ENCODE results near the gene RAB11FIP3.
"Not testable (repeated sequence)": the region's sequence is repeated elsewhere in the genome, so short reads cannot be mapped to it uniquely, and the experiment has no call there.

Gene RAB11FIP3, protein sequence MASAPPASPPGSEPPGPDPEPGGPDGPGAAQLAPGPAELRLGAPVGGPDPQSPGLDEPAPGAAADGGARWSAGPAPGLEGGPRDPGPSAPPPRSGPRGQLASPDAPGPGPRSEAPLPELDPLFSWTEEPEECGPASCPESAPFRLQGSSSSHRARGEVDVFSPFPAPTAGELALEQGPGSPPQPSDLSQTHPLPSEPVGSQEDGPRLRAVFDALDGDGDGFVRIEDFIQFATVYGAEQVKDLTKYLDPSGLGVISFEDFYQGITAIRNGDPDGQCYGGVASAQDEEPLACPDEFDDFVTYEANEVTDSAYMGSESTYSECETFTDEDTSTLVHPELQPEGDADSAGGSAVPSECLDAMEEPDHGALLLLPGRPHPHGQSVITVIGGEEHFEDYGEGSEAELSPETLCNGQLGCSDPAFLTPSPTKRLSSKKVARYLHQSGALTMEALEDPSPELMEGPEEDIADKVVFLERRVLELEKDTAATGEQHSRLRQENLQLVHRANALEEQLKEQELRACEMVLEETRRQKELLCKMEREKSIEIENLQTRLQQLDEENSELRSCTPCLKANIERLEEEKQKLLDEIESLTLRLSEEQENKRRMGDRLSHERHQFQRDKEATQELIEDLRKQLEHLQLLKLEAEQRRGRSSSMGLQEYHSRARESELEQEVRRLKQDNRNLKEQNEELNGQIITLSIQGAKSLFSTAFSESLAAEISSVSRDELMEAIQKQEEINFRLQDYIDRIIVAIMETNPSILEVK

DNA sequence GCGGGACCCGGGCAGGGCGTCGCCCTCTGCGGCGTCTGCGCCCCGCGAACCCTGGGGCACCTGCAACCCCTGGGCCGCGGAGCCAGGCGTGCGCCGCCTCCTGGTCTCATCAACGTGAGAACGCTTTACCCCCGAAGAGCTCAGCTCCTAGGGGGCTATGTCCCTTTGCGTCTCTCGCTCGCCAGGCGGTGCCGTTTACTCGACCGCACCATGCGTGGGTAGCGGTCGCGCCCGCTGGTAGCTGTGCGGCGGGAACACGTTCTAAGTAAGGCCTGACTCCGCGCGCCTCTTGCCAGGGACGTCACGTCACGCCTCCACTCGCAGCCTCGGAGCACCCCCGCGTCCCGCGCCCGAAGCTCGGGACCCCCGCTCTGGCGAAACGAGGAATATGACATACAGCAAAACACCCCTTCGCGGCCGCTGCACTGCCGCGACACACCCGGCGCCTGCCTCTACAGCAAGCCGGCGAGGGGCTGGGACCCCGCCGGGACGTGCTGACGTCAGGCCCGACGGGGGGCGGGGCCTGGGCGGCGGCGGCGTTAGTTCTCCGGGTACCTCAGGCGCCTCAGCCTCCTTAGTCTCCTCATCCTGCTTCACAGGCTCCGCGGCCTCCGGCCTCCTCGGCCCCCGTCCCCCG is at the start of gene RAB11FIP3:
Gene RAB11FIP3, plus strand, starts transcription at position 568 of the 637 bp plus-strand sequence. CDS start 358 bp downstream, outside the sequence.
- no peaks in the 10 kb centered on the region for H3K27me3 ChIP-seq (ENCODE audit: insufficient read depth, low read depth, severe bottlenecking)
- peaks cover 13% of the 10 kb centered on the region for H3K36me3 ChIP-seq
- peak; percentile 88 for DNase-seq
- TF ChIP-seq, protein P1, sequence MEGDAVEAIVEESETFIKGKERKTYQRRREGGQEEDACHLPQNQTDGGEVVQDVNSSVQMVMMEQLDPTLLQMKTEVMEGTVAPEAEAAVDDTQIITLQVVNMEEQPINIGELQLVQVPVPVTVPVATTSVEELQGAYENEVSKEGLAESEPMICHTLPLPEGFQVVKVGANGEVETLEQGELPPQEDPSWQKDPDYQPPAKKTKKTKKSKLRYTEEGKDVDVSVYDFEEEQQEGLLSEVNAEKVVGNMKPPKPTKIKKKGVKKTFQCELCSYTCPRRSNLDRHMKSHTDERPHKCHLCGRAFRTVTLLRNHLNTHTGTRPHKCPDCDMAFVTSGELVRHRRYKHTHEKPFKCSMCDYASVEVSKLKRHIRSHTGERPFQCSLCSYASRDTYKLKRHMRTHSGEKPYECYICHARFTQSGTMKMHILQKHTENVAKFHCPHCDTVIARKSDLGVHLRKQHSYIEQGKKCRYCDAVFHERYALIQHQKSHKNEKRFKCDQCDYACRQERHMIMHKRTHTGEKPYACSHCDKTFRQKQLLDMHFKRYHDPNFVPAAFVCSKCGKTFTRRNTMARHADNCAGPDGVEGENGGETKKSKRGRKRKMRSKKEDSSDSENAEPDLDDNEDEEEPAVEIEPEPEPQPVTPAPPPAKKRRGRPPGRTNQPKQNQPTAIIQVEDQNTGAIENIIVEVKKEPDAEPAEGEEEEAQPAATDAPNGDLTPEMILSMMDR (IDR thresholded peaks at IDR 0.05; ENCODE audit: low read depth, low read length) = peak; percentile 43; the same call in 1 of the 2 replicates
- H3K27ac ChIP-seq = peak within 1 kb of the TSS; percentile 74
- H3K9me3 ChIP-seq (ENCODE audit: severe bottlenecking) = no peaks in the 10 kb centered on the region
- H3K4me3 ChIP-seq (ENCODE audit: low read depth, low read length) = peak within 1 kb of the TSS; percentile 80

DNA sequence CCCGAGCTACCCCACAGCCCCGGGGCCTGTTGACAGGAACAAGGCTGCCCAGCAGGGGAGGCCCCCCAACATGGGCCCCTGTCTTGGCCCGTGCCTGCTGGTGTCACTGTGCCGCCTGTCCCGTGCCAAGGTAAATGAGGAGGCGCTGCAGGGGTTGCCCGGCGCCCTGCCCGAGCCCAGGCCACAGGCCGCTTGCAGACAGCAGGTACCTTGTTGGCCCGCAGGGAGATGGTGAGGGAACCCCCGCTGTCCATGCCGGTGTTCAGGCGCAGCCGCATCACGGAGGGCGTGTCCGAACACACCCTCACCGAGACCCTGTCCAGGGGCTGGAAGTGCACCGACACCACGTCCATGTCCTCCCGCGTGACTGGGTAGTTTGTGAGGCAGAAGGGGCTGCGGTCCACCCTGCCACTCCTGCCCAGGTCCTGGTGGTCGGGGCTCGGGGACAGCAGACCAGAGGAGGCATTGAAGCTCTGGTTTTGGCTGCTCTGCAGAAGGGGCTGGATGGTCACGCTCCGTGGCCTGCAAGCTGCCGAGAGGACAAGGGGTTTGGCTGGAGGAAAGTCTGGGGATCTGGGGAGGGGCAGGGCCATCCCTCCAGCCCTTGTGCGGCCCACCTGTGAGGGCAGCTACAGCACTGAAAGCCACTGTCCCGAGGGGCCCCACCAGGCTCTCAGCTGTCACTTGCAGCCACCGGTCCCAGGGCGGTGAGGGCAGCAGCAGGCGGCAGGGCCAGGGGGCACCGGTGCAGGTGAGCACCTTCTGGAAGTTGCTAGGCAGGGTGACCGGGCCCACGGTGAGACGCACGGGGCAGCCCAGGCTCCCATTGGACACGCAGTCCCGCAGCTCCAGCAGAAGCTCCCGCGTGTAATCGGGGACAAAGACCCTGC is 49.3 kb upstream of the RAB11FIP3 start:
- TF ChIP-seq, protein P1 (IDR thresholded peaks at IDR 0.05; ENCODE audit: low read depth, low read length) = no peak
- DNase-seq = no peak
- Histone ChIP-seq H3K27ac (no peak overlapping the region), H3K4me3 (ENCODE audit: low read depth, low read length) (no peak overlapping the region), H3K9me3 (ENCODE audit: severe bottlenecking) (peaks cover 2% of the 10 kb centered on the region), H3K36me3 (peaks cover 59% of the 10 kb centered on the region), H3K27me3 (ENCODE audit: insufficient read depth, low read depth, severe bottlenecking) (no peaks in the 10 kb centered on the region)

DNA sequence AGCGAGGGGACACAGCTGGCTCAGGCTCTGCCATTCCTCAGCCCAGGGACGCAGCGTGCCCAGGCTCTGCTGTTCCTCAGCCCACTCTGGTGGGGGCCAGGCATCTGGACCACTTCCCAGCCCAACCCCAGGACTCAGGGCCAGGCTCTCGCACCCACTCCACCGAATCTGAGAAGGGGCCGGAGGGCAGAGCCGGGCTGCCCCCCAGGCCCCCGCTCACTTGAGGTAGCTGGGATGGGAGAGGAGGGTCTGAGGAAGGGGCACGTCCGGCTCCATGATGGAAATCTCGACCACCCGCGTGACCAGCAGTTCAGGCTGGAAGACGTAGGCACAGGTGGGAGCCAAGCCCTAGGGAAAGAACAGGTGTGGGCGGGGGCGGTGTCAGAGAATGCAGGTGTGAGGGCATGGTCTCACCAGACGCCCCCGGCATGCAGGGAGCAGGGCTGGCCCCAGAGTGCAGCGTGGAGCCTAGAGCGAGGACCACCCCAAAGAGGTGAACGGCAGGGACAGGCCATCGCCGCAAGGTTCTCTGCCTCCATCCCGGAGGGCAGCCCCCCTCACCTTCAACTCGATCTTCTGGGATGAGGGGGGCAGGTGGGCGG is 48.5 kb upstream of the RAB11FIP3 start:
- H3K27ac ChIP-seq = no peak overlapping the region
- peaks cover 2% of the 10 kb centered on the region for H3K9me3 ChIP-seq (ENCODE audit: severe bottlenecking)
- H3K4me3 ChIP-seq (ENCODE audit: low read depth, low read length) = no peak overlapping the region
- H3K27me3 ChIP-seq (ENCODE audit: insufficient read depth, low read depth, severe bottlenecking) = no peaks in the 10 kb centered on the region
- peaks cover 52% of the 10 kb centered on the region for H3K36me3 ChIP-seq
- TF ChIP-seq, protein P1 (IDR thresholded peaks at IDR 0.05; ENCODE audit: low read depth, low read length) = no peak
- no peak for DNase-seq

DNA sequence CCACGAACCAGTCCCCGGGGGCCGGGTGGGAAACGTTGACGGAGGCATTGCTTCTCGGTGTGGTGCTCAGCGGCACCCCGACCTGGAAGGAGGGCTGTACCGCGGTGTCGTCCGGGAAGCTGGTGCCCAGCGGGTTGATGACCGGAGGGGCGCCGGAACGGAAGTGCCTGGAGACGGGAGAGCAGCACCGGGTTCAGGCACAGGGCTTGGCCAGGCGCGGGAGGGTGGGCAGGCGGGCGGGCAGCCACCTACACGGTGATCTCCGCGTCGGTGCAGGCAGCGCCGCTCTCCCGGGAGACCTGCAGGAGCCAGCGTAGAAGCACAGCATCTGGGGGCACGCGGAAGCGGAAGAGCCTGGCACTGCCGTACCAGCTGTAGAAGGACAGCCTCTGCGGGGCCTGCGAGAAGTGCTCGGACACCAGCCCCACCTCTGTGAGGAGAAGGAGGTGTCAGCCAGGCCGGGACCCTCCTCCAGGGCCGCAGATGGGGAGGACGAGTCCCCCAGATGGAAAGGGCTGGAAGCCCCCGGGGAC is 48.0 kb upstream of the RAB11FIP3 start:
- TF ChIP-seq, protein P1 (IDR thresholded peaks at IDR 0.05; ENCODE audit: low read depth, low read length) = no peak
- peaks cover 46% of the 10 kb centered on the region for H3K36me3 ChIP-seq
- H3K27me3 ChIP-seq (ENCODE audit: insufficient read depth, low read depth, severe bottlenecking) = no peaks in the 10 kb centered on the region
- H3K4me3 ChIP-seq (ENCODE audit: low read depth, low read length) = no peak overlapping the region
- H3K9me3 ChIP-seq (ENCODE audit: severe bottlenecking) = peaks cover 2% of the 10 kb centered on the region
- no peak for DNase-seq
- H3K27ac ChIP-seq = no peak overlapping the region

DNA sequence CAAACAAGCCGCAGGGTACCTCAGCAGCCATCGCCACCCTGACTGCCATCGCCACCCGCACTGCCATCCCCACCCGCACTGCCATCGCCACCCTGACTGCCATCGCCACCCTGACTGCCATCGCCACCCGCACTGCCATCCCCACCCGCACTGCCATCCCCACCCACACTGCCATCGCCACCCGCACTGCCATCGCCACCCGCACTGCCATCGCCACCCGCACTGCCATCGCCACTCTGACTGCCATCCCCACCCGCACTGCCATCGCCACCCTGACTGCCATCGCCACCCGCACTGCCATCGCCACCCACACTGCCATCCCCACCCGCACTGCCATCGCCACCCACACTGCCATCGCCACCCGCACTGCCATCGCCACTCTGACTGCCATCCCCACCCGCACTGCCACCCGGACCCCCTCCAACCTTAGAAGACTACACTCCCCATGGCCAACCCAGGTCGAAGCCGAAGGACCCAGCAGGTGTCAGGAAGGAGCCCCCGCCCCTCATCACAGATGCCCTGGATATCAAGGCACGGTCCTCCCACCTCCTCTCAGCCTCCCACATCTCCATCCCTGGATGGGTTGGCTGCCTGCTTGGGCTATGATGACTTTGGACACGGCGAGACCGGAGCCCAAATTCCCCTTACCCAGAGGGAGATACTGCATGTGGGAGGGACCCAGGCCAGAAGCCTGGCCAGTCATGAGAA is 47.2 kb upstream of the RAB11FIP3 start:
- peaks cover 38% of the 10 kb centered on the region for H3K36me3 ChIP-seq
- not testable (repeated sequence) for DNase-seq; H3K4me3 ChIP-seq (ENCODE audit: low read depth, low read length); H3K27me3 ChIP-seq (ENCODE audit: insufficient read depth, low read depth, severe bottlenecking); H3K27ac ChIP-seq; H3K9me3 ChIP-seq (ENCODE audit: severe bottlenecking)
